Inferior parietal cortex (tissue), 1 donor: Measurements from ENCODE around the gene PPP1R16B.
A peak's percentile ranks its signal among the peaks of the same experiment; 100 is the strongest.
"Not testable (repeated sequence)": the region's sequence is repeated elsewhere in the genome, so short reads cannot be mapped to it uniquely, and the experiment has no call there.

Experiments used
- DNase-seq: peaks from one replicate; pipeline ENCODE4 v3.0.0-alpha.2; 2016; ENCODE audit errors: extremely low spot score

Gene PPP1R16B

DNA sequence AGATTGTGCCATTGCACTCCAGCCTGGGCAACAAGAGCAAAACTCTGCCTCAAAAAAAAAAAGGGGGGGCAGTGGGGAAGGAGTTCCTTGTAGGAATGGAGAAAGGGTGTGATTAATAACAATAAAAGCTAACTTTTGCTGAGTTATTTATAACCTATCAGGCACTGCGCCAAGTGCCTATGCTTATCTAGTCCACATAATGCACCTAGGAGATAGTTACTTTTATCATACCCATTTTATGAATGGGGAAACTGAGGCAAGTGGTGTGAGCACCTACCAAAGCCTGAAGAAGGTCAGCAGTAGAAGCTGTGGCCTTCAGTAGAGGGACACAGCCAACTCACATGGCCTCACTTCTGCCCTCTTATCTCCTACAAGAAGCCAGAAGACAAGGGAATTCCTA is 13.6 kb upstream of the PPP1R16B start:
- no peak for DNase-seq

DNA sequence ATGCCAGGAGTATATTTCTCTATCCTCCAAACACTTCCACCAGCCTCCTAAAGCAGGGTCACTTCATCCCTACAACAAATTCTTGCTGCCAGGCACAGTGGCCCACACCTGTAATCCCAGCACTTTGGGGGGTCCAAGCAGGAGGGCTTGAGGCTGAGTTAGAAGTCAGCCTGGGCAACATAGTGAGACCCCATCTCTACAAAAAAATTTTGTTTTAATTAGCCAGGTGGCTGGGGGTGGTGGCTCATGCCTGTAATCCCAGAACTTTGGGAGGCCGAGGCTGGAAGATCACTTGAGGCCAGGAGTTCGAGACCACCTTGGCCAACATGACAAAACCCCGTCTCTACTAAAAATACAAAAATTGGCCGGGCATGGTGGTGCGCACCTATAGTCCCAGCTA is 11.4 kb upstream of the PPP1R16B start:
- DNase-seq: not testable (repeated sequence)

DNA sequence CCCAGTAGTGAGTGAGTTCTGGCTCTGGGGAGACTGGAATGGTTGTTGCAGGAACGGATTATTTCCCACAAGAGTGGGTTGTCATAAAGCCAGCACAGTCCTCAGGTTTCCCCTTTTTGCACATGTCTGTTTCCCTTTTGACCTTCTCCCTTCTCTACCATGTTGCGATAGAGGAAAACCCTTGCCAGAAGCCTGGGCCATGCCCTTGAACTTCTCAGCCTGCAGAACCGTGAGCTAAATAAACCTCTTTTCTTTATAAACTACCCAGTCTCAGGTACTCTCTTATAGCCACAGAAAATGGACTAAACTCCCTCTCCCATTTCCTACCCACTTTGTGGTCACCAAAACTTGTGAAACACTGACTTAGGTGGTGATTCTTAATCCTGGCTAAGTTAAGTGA is 7.2 kb upstream of the PPP1R16B start:
- no peak for DNase-seq

DNA sequence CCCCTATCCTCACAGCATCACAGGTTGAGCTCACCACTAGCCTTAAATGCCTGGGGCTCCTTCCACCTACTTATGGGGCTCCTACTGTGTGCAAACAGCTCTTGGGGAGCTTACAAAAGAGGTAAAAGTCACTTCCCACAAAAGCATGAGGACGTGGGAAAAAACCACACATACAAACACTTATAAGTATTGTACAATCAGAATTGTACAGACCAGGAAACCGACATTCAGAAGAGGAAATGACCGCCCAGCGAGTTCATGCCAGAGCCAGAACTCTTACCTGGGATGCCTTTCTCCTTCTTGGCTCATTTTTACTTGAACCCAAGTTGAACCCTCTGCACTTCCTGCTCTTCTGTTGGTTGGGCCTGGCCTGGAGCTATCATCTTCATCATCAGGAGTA is 6.3 kb upstream of the PPP1R16B start:
- DNase-seq: no peak

DNA sequence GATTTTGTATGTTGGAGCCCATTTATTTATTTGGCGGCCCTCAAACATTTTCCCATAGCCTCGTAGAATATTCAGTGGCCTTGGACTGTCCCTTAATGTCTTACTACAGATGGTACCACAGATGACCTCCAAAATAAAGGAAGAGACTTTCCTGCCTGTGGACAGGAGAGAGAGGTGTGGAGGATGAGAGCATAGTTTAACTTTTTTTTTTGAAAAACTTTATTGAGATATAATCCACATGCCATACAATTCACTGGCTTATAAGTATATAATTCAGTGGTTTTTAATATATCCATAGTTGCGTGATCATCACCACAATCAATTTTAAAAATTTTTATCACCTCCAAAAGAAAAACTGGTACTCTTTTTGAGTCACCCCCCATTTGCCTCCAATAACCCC is 4.6 kb upstream of the PPP1R16B start:
- DNase-seq: no peak

DNA sequence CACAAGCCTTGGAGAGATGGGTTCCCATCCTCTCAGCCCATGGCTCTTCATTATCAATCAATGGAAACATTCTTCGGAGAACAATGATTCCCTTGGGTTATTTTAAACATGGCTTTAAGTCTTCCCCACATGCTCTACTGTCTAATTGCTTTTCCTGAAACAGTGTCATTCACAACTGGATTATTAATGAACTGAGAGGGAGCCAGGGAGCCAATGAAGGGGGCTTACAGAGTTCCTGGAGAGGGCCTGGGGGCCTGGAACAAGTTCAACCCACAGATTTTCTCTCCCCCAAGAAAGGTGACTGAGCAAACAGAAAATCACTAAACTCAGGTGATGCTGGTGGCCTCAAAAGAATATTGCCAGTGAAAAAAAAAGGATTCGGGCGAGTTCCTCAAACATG is 1.3 kb upstream of the PPP1R16B start:
- no peak for DNase-seq

DNA sequence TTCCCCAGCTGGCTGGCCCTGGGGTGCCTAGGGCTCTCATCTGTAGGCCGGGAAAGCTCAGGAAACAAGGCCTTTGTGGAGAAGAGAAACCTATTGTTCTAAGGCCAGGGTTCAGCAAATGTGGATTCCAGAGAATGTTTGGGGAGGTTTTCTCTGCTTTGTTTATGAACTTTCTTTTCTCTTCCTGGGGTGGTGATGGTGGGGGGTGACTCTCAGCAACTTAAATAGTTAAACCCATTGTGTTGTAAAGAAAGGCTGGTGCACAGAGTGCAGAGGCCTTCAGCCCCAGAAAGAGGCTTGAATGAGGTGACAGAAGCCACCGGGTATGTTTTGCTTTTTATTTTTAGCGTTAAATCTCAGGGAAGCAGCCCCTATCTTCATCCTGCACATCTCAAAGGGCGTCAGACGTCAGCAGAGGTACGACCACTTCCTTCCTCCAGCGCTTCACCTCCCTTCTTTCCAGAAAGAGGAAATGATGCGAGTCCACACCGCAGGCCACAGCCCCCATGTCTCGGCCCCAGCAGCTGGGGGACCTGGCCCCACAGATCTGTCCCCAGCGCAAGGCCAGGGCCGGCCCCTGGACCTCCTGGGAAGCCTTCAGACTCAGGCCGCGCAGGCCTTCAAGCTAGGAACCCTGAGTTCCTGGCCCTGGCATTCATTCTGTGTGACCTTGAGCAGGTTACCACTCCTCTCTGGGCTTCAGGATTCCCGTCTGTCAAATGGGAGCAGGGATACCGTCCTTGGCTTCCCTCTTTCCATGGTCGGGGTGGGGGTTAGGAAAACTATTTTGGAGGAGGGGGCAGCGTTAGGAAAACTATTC is 605 bp upstream of the PPP1R16B start:
- DNase-seq: no peak

DNA sequence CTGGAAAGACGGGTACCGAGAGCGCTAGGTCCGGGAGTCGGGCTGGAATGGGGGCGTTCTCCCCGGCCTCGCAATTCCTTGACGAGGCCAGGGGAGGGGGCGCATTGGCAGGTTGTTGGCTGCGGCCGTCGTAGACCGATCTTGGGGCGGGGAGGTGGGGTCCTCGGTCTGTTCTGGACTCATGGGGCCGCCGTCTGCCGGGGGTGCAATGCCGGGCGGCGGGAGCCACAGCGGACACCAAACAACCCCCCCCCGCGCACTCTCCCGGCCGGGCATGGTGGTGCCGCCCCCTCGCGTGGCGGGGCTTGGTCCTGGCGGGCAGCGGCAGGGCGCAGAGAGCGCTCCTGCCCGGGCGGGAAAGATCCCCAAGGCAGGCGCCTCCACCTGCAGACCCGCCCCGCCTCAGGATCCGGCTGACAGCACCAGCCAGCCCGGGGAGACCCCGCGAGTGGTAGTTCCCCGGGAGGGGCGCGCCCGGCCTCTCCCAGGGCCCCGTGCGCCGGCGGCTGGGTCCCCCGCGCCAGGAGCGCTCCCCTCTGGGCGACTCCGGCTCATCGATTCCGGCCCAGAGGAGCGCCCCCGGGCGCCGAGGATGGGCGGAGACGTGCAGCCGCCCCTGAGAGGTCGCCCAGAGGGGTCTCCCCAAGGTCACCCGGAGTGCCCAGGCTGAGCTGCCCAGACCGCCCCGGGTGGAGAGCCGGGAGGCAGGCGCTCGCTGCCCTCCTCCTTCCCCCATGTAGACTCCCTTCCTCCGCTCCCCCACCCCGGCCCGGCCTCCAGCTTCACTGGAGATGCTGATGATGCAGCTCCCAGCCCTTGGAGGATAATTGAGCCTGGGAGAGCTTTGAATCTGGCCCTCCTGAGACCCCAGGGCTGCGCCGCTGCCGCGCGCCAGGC is 709 bp downstream of the PPP1R16B start:
- DNase-seq: no peak

DNA sequence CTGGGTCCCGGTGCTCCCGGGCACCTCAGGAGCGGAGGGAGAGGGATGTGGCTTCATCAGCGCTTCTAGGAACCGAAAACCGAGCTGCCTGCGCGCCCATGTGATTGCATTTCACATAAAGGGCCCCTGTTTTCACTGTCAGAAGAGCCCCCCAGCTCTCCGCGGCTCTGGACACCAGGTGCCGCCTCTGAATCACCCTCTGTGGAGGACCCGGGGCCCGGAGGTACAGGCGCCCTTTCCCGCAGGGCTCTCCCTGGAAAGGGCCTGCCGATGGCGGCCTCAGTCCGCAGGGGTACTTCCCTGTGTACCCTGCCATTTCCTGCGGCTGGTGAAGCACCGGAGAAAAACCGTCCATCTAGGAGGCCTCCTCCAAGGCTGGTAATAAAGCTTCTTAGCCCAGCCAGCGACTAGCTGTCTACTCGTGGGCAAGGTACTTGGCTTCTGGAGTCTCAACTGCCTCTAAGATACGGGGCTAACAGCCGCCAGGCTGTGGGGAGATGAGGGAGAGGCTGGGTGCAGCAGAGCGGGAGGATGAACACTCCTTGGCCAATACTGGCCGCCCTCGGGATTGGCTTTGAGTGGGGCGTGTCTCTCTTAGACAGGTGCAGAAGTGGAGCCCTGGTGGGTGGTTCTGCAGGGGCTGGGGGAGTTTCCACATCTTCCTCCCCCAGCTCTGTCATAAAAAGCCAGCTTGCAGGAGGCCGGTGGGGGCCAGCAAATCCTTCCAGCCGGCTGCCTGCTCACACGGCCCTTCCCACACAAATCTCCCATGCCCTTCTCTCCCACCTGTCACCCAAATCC is 1.6 kb downstream of the PPP1R16B start:
- DNase-seq: no peak

DNA sequence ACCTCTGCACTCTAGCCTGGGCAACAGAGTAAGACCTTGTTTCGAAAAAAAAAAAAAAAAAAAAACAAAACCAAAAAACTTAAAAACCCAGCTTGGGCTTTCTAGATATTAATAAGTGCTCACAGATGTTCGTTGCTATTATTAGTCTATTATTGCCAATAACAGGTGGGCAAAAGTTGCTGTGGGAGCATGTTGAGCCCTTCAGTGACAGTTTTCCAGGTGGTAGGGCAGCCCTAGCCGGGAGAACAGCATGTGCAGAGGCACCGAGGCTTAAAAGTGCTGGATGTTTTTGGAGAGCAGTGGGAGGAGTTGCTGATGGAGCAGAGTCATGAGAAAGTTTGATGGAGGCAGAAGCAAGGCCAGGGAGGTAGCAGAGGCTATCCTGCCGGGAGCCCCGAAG is 4.4 kb downstream of the PPP1R16B start:
- no peak for DNase-seq

DNA sequence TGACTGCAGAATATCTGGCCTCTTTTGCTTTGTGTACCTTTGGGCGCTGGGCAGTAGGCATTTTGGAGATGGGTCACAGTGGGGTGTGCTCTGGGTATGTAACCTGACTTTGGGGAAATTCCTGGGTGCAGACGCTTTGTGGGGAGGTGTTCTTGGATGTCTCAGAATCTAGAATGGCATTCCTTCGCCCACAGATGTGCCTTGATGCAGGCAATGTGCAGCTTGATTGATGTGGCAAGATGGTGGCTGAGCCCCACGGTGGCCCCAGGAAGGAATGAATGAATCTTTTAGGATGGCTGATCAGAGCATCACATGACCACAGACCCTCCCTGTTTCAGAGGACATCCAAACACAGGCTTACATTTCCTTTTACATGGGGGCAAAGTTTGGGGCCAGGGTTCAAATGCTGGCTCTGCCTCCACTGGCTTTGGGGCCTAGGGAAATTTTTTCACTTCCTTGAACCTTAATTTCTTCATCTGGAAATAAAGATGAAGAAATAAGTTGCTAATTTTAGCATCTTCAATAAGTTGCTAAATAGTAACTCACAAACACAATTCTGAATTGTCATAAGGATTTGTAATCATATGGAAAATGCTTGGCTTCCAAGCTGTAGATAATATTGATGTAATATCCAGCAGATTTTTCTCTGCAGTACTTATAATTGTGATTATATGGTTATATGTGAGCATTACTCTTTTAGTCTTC is 5.6 kb downstream of the PPP1R16B start:
- no peak for DNase-seq

DNA sequence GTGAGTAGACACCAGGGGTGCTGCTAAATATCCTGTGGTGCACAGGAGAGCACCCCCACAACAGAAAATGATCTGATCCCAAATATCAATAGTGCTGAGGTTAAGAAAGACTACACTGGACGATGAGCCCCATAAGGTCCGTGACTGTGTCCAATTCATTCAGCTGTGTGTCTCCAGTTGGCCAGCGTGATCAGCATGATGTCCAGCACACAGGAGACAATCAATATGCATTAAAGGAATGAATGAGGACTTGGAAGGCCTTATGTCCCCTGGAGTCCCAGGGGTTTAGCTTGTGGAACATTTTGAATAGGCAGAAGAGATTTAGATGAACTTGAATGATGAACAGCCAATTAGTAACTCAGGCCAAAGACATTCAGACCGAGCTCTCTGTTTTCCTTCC is 6.3 kb downstream of the PPP1R16B start:
- DNase-seq: no peak

DNA sequence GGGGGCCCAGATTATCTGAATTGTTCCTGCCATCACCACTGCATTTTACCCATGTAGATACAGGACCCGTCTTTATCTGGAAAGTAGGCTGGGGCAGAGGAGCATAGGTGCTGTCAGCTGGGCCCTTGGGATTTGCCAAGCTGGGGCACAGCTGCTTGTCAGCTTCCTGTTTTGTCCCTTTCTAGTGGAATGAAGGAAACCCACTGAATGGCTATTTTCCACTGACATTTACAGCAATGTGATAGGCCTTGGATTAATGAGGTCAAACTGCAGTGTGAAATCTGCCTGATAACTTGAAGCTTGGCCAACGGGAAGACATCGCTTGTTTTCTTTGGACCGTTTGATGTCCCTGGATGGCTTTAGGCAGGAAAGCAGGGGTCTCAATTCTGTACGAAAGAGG is 6.7 kb downstream of the PPP1R16B start:
- DNase-seq: no peak

DNA sequence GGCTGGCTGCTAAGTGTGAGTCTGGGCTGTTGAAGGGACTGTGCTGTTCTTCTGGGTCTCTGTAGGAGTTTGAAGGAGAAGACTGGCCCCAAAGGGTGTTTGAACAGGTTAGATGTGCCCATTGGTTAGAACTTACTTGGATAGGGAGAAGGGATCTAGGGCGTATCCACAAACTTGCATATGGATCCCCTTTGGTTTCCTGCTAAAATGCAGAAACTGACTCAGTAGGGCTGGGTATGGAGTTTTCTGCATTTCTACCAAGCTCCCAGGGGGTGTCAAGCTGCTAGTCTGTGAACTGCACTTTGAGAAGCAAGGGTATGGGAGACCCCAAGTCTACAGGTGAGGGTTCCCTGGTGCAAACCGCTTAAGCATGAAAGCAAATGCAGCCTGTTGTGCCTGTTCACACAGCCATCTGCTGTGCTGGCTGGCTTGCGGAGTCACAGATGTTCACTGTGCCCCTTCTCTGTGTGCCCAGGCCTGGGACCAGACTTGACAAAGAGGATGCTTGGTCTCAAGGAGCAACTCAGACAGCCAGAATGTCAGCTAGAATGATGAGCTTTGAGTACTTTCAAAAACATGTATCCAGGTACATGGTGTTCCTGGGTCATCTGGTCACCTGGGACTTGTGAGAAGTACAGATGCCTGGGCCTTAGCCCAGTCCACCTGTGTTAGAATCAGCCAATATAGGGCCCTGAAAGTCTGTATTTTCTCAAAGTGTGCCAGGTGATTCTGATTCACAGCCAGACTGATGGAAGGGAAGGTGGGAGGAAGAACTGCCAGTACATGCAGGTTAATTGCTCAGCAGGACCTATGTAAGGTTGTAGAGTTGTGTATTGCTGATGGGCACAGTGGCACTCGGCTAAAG is 7.4 kb downstream of the PPP1R16B start:
- peak; percentile 3 for DNase-seq

DNA sequence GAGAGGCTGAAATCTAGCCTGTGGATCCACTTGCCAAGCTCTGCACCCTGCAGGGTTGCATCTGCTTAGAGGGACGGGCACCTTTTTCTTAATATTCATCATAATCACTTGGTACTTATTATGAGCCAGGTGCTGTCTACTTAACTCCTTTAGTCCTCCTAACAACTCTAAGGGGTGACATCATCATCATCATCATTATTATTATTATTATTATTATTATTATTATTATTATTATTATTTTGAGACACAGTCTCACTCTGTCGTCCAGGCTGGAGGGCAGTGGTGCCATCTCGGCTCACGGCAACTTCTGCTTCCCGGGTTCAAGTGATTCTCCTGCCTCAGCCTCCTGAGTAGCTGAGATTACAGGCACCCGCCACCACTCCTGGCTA is 8.1 kb downstream of the PPP1R16B start:
- DNase-seq: not testable (repeated sequence)

DNA sequence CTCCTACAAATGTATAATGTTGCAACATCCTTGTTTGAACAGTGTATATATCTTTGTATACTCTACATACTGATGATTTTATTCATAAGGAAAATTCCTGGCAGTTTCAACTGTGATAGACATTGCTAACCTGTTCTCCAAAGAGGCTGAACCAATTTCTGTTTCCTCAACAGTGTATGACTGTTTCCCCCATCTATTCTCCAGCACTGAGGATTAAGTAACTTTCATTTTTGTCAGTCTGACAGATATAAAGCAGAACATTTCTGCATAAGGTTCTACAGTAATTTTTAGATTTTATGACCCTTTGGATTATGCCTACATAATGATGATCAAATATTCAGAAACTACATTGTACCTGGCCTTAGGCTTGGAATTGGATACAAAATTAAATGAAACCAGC is 9.9 kb downstream of the PPP1R16B start:
- DNase-seq: no peak

DNA sequence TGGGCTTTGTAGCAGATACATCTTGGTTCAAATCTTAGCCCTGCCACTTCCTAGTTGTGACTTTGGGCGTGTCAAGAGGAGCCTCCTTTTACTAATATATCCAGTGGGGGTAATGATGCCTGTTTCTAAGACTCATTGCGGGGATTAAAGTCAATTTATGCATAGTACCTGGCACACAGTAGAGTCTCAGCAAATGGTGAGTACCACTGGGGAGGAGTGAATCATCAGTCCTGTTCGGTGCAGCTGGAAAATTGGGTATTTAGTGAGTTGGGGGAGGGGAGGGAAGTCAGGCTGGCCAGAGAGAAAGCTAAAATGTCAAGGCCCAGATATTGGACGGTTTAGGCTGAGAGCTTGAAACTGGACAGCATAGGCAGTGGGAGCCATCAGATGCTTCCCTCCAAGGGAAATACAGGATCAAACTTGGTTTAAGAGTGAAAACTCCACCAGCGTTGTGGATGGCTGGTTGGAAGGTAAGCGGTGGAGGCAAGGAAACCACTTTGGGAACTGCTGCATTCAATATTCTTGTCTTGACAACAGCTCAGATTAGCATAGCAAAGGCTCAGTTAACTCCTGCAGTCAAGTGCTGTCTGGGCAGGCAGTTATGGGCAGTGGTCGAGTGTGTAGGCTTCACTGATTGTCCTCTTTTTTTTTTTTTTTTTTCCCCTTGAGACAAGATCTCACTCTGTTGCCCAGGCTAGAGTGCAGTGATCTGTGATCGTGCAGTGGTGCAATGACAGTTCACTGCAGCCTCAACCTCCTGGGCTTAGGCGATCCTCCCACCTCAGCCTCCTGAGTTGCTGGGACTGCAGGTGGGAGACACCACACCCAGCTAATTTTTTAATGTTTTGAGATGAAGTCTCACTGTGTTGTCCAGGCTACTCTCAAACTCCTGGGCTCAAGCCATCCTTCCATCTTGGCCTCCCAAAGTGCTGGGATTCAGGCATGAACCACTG is 12.9 kb downstream of the PPP1R16B start:
- DNase-seq: no peak

DNA sequence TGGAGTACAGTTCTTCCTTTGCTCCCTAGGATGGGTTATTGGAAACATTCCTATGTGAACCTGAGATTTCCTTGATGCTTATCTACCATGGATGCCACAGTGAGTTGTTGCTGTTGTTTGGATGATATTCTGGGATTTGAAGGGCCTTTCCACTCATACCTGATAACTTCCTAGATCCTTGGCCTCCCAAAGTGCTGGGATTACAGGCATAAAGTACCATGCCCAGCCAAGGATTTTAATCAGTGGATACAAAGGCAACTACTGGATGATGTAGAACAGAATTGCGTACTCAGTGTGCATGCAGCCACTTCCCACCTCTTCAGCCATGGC is 20.0 kb downstream of the PPP1R16B start:
- no peak for DNase-seq

DNA sequence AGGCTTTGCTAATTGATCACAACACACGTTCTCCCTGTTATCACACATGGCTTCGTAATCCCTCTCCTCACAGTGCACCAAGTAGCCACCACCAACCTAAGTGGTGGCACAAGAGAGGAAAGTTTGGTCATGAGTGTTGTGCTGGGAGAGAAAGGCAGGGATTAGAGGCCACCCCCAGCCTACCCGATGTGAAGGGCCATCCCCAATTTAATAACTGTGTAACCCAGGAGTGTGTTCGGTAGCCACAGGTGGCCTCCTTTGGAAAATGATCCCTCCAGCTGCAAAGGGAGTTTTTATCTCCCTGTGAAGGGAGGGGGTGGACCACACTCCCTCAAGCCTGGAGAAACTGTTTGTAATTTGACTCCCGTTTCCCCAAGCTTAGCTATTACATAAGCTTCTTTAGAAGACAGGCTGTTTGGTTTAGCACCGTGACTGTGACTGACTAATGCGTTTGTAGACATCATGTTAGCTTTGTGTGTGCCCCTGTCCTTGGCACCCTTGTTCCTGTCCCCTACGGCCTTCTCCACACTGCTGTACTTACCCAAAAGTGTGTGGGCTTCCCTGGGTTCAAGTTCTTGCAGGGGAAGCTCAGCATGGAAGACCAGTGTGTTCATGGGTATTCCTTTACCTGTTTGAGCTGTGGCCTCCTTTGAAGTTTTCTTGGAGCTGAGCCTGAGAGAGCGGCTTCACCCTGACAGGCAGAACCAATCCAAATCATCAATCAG is 20.6 kb downstream of the PPP1R16B start:
- DNase-seq: peak; percentile 65
